HL-60 (cell line): ENCODE measurements around the gene SORBS2.

ENCODE experiments used
- DNase-seq, 2 experiments: peaks; one replicate each; pipeline ENCODE4 v3.0.0-alpha.2; 2010 to 2020; ENCODE audit warnings: low read depth in 1 of 2, low spot score in 1 of 2
- H3K27ac ChIP-seq: fragments of 250-450 bp; sonication (Bioruptor Pico); replicated peaks from 2 replicates; pipeline ENCODE4 v1.5.1; 2020; ENCODE audit warnings: mild to moderate bottlenecking, moderate library complexity
- H3K27me3 ChIP-seq: fragments of 250-450 bp; sonication (Bioruptor Pico); 2 replicates; pipeline ENCODE4 v1.5.1; 2021; ENCODE audit warnings: mild to moderate bottlenecking, moderate library complexity; ENCODE audit not compliant: insufficient read depth, poor library complexity, severe bottlenecking
- H3K4me3 ChIP-seq: replicated peaks from 2 replicates; pipeline ENCODE4 v1.5.1; 2011; ENCODE audit warnings: mild to moderate bottlenecking, control low read depth, low read length; ENCODE audit not compliant: insufficient read depth
- GABPA ChIP-seq: IDR thresholded peaks from 2 replicates; pipeline ENCODE4 v1.6.1; 2012; ENCODE audit warnings: low read depth
- POLR2AphosphoS5 ChIP-seq: IDR thresholded peaks from 2 replicates; pipeline ENCODE4 v1.6.1; 2012; ENCODE audit warnings: low read depth
- REST ChIP-seq: IDR thresholded peaks from 2 replicates; pipeline ENCODE4 v1.6.1; 2012; ENCODE audit warnings: low read depth; ENCODE audit not compliant: insufficient replicate concordance
- SPI1 ChIP-seq: IDR thresholded peaks from 2 replicates; pipeline ENCODE4 v1.6.1; 2012; ENCODE audit warnings: low read depth, mild to moderate bottlenecking, borderline replicate concordance
- TF ChIP-seq, protein P1 (sequence below): IDR thresholded peaks from one replicate; pipeline ENCODE4 v1.5.1; 2011; ENCODE audit warnings: low read length, control low read depth, inconsistent platforms; ENCODE audit not compliant: insufficient read depth

The SORBS2 gene

DNA sequence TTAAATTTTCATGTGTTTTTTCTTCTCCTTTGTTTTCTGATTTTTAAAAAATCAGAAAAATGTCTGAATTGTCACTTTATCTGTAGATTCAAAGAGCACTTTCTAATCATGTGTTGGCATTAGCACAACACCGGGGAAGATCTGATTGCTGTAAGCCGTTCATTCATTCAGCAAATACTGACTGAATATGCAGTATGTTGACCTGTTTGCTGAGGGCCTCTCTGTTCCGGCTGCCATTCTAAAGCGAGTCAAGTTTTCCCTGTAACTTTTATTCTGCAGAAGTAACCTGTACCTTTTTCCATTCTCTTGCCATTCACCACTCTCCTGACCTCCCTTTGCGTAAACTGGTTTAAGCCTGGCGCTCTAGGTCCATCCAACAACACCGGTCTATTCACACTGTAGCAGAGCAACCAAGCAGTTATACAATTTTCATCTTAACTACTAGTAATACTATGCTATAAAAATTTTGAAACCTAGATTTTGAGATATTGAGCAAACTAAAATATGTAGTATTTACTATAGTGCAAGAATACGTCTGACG, 6.7 kb downstream of the SORBS2 start:
- no peak for DNase-seq
- no peak overlapping the region for H3K27ac ChIP-seq
- H3K27me3 ChIP-seq: peaks cover 7% of the 10 kb centered on the region
- H3K4me3 ChIP-seq: no peak overlapping the region
- TF ChIP-seq GABPA (no peak), POLR2AphosphoS5 (no peak), REST (no peak), SPI1 (no peak)
- TF ChIP-seq, protein P1, sequence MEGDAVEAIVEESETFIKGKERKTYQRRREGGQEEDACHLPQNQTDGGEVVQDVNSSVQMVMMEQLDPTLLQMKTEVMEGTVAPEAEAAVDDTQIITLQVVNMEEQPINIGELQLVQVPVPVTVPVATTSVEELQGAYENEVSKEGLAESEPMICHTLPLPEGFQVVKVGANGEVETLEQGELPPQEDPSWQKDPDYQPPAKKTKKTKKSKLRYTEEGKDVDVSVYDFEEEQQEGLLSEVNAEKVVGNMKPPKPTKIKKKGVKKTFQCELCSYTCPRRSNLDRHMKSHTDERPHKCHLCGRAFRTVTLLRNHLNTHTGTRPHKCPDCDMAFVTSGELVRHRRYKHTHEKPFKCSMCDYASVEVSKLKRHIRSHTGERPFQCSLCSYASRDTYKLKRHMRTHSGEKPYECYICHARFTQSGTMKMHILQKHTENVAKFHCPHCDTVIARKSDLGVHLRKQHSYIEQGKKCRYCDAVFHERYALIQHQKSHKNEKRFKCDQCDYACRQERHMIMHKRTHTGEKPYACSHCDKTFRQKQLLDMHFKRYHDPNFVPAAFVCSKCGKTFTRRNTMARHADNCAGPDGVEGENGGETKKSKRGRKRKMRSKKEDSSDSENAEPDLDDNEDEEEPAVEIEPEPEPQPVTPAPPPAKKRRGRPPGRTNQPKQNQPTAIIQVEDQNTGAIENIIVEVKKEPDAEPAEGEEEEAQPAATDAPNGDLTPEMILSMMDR: no peak

DNA sequence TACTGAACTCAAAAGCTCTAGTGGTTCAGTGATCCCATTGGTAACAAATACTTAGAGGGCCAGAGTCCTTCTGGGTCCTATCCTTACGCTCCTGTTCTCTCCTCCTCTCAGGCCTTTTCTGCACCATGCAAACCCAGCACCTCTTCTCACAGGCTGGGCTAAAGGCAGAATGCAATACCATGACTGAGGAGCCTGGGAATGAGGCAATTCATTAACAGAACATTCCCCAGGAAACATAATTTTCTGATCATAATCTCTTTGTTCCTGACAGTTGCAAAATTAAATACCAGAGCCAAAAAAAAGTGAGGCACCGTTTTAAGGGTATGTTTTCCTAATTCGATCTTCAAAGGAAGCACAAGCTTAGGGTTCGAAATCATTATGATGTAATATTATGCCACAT, 9.0 kb downstream of the SORBS2 start:
- no peak overlapping the region for H3K27ac ChIP-seq

DNA sequence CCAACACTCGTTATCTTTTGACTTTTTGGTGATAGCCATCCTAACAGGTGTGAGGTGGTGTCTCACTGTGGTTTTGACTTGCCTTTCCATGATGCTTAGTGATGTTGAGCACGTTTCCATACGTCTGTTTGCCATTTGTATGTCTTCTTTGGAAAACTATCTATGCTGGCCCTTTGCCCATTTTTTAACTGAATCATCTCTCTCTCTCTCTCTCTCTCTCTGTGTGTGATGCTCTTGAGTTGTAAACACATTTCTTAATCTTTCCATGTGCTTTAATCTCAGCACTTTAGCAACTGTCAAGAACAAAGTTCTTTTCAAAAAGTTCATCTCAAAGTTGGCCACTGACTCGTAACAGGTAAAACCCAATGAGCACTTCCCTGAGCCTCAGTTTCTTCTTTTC, 10.5 kb downstream of the SORBS2 start:
- TF ChIP-seq SPI1: no peak
- TF ChIP-seq REST: no peak
- TF ChIP-seq, protein P1: no peak
- TF ChIP-seq POLR2AphosphoS5: no peak
- TF ChIP-seq GABPA: no peak
- H3K27ac ChIP-seq: no peak overlapping the region
- no peak for DNase-seq
- H3K27me3 ChIP-seq: no peaks in the 10 kb centered on the region
- H3K4me3 ChIP-seq: no peak overlapping the region

More for the DNA sequence above, 9.0 kb downstream of the SORBS2 start:
- Histone ChIP-seq H3K27me3 (no peaks in the 10 kb centered on the region), H3K4me3 (no peak overlapping the region)
- DNase-seq: no peak
- TF ChIP-seq, protein P1: no peak
- no peak for TF ChIP-seq GABPA

DNA sequence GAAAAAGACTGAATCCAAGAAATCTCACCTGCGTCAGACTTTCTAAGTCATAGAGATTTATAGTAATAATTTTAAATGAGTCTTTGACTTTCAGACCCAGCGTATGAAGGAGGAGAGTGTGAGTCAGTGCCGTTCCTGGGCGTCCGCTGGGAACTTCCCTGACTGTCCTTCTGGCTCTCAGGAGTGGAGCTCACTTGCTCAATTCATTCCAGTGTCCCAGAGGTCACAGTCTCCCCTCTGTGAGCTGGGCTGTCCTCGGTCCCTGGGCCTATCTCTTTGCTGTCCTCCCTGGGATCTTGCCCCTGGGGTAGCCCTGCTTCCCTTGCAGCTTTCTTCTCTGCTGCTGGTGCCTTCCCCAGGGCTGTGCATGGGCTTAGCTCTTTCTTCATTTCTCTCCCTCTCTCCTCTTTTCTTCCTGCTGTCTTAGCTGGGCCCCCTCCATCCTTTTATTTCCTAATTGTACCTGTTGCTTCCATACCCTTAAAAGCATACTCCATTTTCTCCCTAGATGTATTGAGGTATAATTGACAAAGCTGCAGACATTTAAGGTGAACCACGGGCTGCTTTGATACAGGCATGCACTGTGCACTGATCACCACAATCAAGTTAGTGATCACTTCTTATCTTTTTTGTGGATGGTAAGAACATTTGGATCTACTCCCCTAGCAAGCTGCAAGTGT, 11.6 kb downstream of the SORBS2 start:
- DNase-seq: no peak
- H3K4me3 ChIP-seq: no peak overlapping the region
- TF ChIP-seq GABPA (no peak), SPI1 (no peak), REST (no peak), POLR2AphosphoS5 (no peak)
- TF ChIP-seq, protein P1: no peak
- H3K27ac ChIP-seq: no peak overlapping the region
- H3K27me3 ChIP-seq: no peaks in the 10 kb centered on the region
